NCI-H1694 (cell line): ENCODE data around the gene TIMM50.
A peak's percentile ranks its signal among the peaks of the same experiment; 100 is the strongest.

Experiments used
- DNase-seq: peaks from one replicate; lab custom pipeline; 2025; lab: John Stamatoyannopoulos, UW

Gene TIMM50

DNA sequence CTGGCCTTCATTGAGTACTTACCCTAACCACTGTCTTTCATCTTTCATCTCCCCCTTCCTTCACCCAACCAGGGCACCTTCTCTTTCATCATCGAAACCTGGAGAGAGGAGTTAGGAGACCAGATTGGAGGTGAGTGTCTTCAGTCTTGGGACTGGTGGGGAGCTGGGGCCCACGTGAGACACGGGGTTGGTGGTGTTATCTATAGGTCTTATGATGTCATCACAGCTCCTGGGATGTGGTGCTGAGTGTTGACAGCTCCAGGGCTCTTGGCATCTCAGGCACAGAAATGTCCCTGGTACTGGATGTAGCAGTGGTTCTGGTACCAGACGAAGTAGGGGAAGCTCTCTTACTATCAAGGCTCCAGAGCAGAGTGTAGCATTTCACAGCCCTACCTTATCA is 19.9 kb downstream of the TIMM50 start:
- DNase-seq = no peak

DNA sequence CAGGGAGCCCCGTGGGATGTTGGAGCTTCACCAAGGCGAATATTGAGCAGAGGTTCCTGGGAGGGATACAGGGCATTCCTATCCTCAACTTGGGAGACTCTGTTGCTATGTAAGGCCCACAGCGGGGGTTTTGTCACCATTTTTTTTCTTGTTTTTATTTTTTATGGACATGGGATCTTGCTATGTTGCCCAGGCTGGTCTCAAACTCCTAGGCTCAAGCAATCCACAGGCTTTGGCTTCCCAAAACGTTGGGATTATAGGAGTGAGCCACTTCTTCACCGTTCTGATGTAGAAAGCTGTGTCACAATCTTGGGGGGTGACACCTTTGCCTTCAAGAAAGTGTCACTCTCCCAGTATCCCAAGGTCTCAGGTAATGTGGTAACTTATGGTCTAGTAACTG is 20.7 kb downstream of the TIMM50 start:
- DNase-seq = no peak

DNA sequence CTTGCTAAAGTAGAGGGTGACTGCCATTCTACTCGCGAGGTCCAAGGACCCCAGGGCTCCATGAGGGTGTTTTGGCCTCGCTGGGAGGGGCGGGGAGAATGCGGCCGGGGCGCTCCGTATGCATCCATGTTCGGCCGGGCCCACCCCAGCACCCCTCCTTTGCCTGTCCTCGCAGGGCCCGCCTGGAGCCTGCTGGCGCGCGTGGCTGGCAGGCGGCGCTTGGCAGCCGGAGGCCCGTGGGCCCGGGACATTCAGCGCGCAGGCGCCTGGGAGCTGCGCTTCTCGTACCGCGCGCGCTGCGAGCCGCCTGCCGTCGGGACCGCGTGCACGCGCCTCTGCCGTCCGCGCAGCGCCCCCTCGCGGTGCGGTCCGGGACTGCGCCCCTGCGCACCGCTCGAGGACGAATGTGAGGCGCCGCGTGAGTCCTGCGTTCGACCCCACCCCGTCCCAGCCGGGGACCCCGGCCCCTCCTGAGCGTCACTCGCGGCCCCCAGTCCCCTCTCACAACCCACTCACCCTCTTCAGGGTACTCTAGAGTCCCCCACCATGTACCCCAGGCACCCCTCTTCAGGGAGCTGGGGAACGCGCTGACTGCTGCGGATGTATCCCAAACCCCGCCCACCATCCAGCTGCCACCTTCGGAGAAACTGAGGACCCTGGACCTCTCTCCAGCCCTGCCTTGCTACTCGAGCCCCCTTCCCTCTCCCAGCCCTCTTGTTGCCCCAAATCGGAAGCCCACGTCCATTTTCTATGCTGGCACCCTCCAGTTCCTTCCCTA is 22.2 kb downstream of the TIMM50 start:
- DNase-seq = no peak

DNA sequence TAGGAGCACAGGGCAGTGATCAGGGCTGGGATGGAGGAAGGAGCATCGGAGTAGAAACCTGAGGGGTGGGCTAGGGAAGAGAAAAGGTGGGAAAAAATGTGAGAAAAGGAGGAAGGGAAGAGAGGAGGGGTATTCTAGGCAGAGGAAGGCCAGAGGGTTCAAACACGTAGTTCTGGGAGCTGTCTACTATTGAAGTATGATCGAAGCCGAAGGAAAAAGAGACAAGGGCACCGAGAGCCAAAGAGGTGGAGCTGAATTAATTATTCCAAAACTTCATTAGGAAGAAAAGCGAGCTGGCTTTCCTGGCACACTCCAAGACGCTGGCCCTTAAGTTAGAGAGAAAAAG is 25.9 kb downstream of the TIMM50 start:
- no peak for DNase-seq

DNA sequence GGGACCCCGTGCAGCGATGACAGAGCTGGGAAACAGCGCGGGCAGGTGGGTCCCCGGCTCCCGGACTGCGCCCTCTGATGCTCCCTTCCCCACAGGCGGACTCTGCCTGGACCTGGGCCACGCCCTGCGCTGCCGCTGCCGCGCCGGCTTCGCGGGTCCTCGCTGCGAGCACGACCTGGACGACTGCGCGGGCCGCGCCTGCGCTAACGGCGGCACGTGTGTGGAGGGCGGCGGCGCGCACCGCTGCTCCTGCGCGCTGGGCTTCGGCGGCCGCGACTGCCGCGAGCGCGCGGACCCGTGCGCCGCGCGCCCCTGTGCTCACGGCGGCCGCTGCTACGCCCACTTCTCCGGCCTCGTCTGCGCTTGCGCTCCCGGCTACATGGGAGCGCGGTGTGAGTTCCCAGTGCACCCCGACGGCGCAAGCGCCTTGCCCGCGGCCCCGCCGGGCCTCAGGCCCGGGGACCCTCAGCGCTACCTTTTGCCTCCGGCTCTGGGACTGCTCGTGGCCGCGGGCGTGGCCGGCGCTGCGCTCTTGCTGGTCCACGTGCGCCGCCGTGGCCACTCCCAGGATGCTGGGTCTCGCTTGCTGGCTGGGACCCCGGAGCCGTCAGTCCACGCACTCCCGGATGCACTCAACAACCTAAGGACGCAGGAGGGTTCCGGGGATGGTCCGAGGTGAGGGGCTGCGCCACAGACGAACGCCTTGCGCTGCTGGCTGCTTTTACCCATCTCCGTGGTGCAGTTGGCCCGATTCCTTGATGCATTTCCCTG is 26.5 kb downstream of the TIMM50 start:
- DNase-seq = no peak

DNA sequence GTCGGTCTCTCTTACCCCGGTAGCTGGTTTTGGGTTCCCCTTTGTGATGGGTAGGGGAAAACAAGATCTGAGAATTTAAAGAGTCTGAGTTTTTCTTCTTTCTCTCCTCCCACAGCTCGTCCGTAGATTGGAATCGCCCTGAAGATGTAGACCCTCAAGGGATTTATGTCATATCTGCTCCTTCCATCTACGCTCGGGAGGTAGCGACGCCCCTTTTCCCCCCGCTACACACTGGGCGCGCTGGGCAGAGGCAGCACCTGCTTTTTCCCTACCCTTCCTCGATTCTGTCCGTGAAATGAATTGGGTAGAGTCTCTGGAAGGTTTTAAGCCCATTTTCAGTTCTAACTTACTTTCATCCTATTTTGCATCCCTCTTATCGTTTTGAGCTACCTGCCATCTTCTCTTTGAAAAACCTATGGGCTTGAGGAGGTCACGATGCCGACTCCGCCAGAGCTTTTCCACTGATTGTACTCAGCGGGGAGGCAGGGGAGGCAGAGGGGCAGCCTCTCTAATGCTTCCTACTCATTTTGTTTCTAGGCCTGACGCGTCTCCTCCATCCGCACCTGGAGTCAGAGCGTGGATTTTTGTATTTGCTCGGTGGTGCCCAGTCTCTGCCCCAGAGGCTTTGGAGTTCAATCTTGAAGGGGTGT is 27.2 kb downstream of the TIMM50 start:
- DNase-seq = no peak

DNA sequence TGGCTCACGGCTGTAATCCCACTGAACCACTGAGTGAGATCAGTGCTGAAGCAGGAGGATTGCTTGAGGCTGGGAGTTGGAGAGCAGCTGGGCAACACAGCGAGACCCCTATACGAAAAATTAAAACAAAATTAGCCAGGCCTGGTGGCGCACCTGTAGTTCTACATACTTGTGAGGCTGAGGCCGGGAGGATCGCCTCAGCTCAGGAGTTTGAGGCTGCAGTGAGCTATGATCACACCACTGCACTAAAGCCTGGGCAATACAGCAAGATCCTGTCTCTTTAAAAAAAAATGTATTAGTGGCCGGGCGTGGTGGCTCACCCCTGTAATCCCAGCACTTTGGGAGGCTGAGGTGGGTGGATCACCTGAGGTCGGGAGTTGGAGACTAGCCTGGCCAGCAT is 28.0 kb downstream of the TIMM50 start:
- no peak for DNase-seq

DNA sequence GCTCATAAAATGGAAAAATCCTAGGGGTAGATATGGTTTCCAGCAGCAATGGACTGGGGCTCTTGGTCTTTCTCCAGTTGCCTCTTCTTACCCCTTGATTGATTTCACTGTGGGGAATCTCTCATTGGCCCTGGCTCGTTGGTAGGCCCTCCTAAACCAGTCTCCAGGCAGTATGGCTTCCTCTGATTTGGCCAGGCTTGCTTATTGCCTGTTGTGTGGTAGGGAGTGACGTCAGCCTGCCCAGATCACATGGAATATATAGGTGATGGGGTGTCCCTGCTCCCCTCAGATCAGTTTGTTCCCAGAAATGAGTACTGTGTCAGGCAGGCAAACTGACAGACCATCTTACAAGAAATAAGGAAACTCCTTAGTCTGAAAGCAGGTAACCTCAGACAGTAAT is 28.6 kb downstream of the TIMM50 start:
- no peak for DNase-seq

DNA sequence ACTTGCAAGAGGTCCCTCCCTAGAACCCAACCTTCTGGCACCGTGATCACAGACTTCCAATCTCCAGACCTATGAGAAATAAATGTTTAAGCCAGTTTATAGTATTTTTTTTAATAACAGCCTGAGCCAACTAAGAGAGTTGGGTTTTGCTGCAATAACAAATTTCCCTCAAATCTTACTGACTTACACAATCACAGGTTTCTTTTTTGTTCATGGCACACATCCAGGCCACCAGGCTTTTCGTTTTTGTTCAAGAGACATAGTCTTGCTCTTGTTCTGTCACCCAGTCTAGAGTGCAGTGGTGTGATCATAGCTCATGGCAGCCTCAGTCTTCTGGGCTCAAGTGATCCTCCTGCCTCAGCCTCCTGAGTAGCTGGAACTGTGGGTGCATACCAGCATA is 32.4 kb downstream of the TIMM50 start:
- DNase-seq = no peak

DNA sequence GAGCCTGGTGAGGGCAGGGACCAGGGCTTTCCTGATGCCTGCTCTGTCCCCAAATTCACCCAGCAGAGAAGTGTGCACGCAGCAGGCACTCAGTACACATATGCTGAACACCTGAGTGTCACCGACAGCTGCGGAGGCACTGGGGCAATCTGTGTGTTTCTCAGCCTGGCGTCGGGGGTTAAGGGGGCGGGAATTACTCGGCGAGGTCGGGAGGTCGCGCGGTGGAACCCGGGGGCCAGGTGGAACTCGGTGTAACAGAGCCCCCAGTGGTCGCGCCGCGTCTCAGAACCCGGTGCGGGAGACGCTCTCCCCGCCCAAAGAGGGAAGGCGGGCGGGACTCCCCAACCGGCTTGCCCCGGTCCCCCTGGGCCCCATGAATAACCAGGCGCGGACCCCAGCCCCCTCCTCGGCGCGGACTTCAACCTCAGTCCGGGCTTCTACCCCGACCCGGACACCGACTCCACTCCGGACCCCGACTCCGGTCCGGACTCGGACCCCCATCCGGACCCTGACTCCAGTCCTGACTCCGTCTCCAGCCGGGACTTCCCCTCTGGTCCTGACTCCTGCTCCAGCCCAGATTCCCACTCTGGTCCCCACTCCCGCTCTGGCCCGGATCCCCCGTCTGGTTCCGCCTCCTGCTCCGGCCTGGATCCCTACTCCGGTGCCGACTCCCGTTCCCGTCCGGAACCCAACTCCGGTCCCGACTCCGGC is 34.4 kb downstream of the TIMM50 start, which contains the start of gene SELENOV:
Gene SELENOV, plus strand, starts transcription at position 300 of the 711 bp plus-strand sequence. Its CDS starts 74 bp downstream, at position 374.
- DNase-seq = no peak

DNA sequence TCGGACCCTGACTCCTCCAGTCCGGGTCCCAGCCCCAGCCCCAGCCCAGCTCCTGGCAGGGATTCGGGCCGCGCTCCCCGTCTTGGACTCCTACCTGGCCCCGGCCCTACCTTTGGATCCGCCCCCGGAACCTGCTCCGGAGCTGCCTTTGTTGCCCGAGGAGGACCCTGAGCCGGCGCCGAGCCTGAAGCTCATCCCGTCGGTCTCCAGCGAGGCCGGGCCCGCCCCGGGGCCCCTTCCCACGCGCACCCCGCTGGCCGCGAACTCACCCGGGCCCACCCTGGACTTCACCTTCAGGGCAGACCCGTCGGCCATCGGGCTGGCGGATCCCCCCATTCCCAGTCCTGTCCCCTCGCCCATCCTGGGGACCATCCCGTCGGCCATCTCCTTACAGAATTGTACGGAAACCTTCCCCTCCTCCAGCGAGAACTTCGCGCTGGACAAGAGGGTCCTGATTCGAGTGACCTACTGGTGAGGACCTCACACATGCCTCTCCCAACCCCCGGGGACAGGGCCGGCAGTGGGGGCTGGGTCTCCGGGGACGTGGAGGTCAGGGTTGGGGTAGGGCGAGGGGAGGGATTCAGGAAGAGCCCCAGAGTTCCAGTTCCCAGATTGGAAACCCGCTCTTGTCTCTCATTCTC is 35.0 kb downstream of the TIMM50 start:
- no peak for DNase-seq

DNA sequence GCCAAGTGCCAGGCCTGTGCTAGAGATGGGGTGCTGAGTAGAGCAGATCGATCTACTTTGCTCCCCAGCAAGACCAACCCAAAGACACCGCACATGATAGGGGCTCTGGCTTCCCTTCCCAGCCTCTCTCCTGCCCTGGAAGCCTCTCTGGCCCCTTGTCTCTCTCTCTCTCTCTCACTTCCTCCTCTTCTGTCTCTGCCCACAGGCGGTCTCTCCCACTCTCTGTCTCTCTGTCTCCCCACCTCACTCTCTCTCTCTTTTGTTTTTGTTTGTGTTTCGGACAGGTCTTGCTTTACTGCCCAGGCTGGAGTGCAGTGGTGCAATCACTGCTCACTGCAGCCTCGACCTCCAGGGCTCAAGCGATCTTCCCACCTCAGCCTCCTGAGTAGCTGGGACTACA is 35.6 kb downstream of the TIMM50 start:
- no peak for DNase-seq

DNA sequence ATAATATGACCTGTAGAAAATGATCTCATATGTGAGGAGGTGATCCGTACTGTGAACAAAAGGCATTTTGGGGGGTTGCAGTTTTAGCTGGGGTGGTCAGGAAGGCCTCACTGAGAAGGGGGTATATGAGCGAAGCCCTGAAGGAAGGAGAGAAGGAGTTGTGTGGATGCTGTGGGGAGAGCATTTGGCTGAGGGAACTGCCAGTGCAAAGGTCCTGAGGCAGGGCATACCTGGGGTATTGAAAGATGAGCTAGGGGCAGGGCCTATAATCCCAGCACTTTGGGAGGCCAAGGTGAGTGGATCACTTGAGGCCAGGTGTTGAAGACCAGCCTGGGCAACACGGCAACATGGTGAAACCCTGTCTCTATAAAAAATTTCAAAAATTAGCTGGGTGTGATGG is 36.8 kb downstream of the TIMM50 start:
- DNase-seq = no peak

DNA sequence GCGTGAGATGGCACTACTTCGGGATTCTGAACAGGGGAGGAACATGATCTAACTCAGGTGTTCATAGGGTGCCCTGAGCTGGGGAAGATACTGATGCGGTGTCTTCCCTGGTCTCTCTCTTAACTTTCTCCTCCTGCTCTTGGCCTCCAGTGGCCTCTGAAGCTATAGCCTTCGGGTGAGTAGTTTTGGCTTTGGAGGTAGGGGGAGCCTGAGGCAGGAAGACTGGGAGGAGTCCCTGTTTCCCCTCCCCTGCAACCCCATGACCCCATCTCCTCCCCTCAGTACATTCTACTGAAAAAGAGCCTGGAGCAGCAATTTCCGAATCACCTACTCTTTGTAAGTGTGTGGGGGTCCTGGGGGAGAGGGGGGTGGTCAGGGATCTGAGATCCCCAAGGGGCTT is 37.8 kb downstream of the TIMM50 start:
- no peak for DNase-seq

DNA sequence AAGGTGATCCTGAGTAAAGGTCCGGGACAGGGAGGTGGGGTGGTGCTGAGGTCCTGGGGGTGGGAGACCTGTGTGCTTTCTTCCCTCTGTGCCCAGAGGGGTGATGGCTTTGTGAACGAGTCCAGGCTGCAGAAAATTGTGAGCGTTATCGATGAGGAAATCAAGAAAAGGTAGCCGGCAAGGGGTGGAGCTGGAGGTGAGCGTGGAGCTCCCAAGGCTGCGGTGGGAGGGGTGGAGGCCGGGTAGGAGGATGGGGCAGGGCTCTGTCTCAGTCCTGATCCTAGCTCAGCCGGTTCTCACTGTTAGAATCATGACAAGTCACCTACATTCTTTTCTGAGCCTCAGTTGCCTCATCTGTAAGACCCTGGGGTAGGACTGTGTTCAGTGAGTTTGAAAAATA is 38.3 kb downstream of the TIMM50 start:
- DNase-seq = no peak

DNA sequence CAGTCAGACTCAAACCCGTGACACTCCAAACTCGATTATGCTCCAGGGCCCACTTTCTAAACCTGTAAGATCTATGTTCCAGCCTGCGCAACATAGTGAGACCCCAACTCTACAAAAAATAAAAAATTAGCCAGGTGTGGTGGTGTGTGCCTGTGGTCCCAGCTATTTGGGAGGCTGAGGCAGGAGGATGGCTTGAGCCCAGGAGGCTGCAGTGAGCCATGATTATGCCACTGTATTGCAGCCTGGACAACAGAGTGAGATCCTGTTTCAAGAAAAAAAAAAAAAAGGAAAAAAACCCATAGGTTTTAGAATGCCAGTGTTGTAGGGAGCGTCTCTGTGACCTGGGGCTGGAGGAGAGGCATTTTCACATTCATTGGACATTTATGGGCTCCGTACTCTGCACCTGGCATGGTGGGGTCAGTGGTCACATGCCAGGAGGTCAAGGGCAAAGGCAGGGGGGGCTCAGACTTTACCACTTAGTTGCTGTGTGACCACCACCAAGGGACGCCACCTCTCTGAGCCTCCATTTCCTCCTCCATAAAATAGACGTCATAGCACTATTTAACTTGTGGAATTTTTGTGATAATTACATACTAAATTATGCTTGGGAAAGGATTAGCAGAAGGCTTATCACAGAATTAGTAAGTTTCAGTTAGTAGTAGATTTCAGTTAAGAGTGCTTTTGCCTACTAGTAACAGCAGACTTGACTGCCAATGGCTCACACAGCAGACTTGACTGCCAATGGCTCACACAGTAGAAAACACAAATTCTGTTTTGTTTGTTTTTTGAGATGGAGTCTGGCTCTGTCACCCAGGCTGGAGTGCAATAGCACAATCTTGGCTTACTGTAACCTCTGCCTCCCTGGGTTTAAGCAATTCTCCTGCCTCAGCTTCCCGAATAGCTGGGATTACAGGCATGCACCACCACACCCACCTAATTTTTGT is 40.2 kb downstream of the TIMM50 start:
- DNase-seq = no peak

DNA sequence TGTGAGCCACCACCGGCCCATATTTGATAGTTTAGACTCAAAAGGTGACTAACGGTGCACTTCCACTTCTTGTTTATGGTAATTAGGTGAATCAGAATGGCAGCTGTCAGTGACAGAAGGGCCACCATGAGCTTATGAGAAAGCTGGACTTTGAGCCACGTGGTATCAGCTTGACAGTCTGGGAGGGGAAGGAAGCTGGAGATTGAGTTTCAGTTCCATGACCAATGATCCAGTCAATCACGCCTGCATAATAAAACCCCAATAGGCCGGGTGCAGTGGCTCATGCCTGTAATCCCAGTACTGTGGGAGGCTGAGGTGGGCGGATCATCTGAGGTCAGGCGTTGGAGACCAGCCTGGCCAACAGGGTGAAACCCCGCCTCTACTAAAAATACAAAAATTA is 43.9 kb downstream of the TIMM50 start:
- DNase-seq = no peak

DNA sequence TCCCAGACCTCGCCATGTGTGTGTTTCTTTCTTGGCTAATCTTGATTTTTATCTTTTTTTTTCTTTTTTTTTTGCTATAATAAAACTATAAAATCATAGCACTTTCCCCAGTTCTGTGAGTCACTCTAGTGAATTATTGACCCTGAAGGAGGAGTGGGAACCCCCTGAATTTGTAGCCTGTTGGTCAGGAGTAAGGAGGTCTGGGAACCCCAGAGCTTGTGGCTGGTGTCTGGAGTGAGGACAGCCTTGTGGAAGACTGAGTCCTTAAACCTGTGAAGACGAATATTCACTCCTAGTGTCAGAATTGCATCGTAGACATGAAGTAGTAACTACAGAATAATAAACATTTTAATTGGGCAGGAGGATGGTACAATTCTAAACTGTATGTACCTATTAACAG is 44.6 kb downstream of the TIMM50 start:
- no peak for DNase-seq

DNA sequence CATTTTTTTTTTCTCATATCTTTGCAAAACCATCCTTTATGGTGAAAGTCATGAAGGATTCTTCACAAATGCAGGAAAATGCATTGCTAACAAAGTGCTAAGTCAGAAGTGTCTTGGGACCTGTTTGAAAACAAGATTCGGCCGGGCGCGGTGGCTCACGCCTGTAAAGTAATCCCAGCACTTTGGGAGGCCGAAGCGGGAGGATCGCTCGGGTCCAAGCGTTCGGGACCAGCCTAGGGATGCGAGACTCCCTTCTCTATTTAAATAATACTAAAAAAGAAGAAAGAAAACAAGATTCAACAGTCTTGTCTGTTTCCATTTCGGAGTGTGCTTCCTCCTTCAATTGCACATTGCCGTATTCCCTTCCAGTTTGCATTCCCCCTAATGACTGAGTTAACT is 51.2 kb downstream of the TIMM50 start:
- DNase-seq = no peak

DNA sequence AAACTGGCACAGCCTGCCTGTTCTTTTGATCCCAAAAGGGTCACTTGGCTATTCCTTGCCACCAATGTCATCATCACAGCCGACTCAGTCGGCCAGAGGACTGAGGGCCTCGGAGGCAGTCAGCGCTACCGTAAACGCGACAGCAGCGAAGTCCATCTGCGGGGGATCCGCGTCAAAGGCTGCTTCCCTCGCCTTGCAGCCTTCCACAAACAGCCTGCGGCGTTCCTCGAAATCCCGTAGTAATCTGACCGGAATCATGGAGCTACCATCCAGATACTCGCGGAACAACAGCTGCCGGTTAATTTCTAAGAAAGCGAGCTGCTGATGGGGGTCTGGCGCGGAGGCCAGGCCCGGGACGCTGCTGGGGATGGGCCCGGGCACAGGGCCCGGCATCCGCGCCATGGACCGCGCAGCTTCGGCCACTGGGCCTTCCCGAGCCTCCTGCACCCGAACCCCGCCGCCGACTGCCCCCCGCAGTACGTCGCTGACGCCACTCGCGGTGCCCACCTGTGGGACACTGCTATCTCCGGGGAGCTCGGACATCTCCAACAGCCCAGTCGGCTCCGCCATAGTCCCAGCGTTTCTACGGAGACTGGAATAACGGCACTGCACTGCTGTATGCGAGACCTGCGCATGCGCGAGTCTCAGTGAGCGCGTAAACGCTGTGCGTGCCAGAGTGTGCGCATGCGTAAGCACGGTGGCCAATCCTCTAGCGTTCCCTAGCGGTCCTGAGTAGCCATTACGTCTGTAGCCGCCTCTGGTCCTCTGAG is 51.8 kb downstream of the TIMM50 start, which contains the start of gene EID2B:
Gene EID2B, minus strand, starts transcription at position 620 of the 770 bp plus-strand sequence. Its CDS starts 50 bp downstream, at position 570.
- DNase-seq = peak; percentile 96
